K562 (cell line): ENCODE results near the gene MT1X. TPM values are rescaled to one million over a fixed set of nuclear protein-coding genes. Genes with fewer than 3 reads are reported as not detected.
A peak's percentile ranks its signal among the peaks of the same experiment; 100 is the strongest.

Source experiments
- ARNT ChIP-seq, 2 experiments: fragments of 450-650 bp; IDR thresholded peaks; 2 replicates each; pipeline ENCODE4 v1.6.1; 2016; ENCODE audit warnings: mild to moderate bottlenecking in 1 of 2
- CBX8 ChIP-seq: fragments of 200-600 bp; sonication (generic); IDR thresholded peaks from 2 replicates; pipeline ENCODE4 v1.6.1; 2012; ENCODE audit warnings: borderline replicate concordance, mixed run types, low read depth, mild to moderate bottlenecking, moderate library complexity, mixed read lengths, low read length, control low read depth, inconsistent platforms; ENCODE audit not compliant: poor library complexity, severe bottlenecking; ENCODE audit errors: extremely low read depth
- CTCF ChIP-seq, 3 experiments: IDR thresholded peaks in 2 of 3; conservative IDR thresholded peaks in 1 of 3; 2 replicates each; pipeline ENCODE4 v1.5.1; 2011 to 2012; ENCODE audit warnings: low read length in 3 of 3, mild to moderate bottlenecking in 3 of 3, control low read depth in 2 of 3, improper control_type of control experiment in 1 of 3, inconsistent platforms in 1 of 3, low read depth in 1 of 3, mixed read lengths in 1 of 3, moderate library complexity in 1 of 3; ENCODE audit not compliant: insufficient read depth in 2 of 3
- EP400 ChIP-seq: fragments of 450-650 bp; IDR thresholded peaks from 2 replicates; pipeline ENCODE4 v1.6.1; 2017; ENCODE audit warnings: antibody characterized with exemption, mild to moderate bottlenecking, moderate library complexity
- ETV1 ChIP-seq: fragments of 450-650 bp; conservative IDR thresholded peaks from 2 replicates; pipeline ENCODE4 v1.6.1; 2016; ENCODE audit warnings: missing genetic modification characterization, control low read depth, low read depth, missing compliant biosample characterization
- FOXO4 ChIP-seq: fragments of 450-650 bp; formaldehyde crosslinking; IDR thresholded peaks from 2 replicates; pipeline ENCODE4 v1.4.0; 2020; ENCODE audit warnings: mild to moderate bottlenecking, moderate library complexity
- GMEB1 ChIP-seq: fragments of 250-450 bp; sonication (Bioruptor Pico); IDR thresholded peaks from 2 replicates; pipeline ENCODE4 v1.4.0; 2020; ENCODE audit warnings: mild to moderate bottlenecking
- GTF2E2 ChIP-seq: fragments of 200-800 bp; sonication (Bioruptor generic); IDR thresholded peaks from 2 replicates; pipeline ENCODE4 v1.6.1; 2016; ENCODE audit warnings: missing genetic modification characterization, missing compliant biosample characterization
- LEF1 ChIP-seq: fragments of 450-650 bp; IDR thresholded peaks from 2 replicates; pipeline ENCODE4 v1.6.1; 2016; ENCODE audit warnings: mild to moderate bottlenecking
- MAFG ChIP-seq: fragments of 450-650 bp; conservative IDR thresholded peaks from 2 replicates; pipeline ENCODE4 v1.6.1; 2016; ENCODE audit warnings: missing genetic modification characterization, missing compliant biosample characterization
- MAFK ChIP-seq: IDR thresholded peaks from 2 replicates; pipeline ENCODE4 v1.6.1; 2011; ENCODE audit warnings: low read length, improper control_type of control experiment
- SMAD3 ChIP-seq: fragments of 450-650 bp; formaldehyde crosslinking; conservative IDR thresholded peaks from 2 replicates; pipeline ENCODE4 v1.4.0; 2020; ENCODE audit warnings: mild to moderate bottlenecking
- SMARCB1 ChIP-seq: IDR thresholded peaks from 2 replicates; pipeline ENCODE4 v1.6.1; 2011; ENCODE audit warnings: improper control_type of control experiment, low read depth; ENCODE audit not compliant: insufficient read length
- TCF7 ChIP-seq: sonication (generic); IDR thresholded peaks from 2 replicates; pipeline ENCODE4 v1.6.1; 2016; ENCODE audit warnings: antibody characterized with exemption, borderline replicate concordance
- TEAD4 ChIP-seq, 2 experiments: sonication (generic) in 1 of 2; formaldehyde crosslinking in 1 of 2; IDR thresholded peaks; 2 replicates each; pipeline versions ENCODE4 v1.6.1 to v1.8.0; 2012 to 2022; ENCODE audit warnings: borderline replicate concordance in 1 of 2, inconsistent platforms in 1 of 2, low read length in 1 of 2, mild to moderate bottlenecking in 1 of 2, missing genetic modification reagents in 1 of 2
- ZKSCAN8 ChIP-seq: fragments of 200-800 bp; sonication (Bioruptor generic); IDR thresholded peaks from 2 replicates; pipeline ENCODE4 v1.6.1; 2016; ENCODE audit warnings: missing genetic modification characterization, missing compliant biosample characterization
- ZNF12 ChIP-seq: sonication (generic); formaldehyde crosslinking; IDR thresholded peaks from 2 replicates; pipeline ENCODE4 v1.4.0; 2020; ENCODE audit warnings: mild to moderate bottlenecking, missing genetic modification reagents
- ZNF165 ChIP-seq: fragments of 250-450 bp; sonication (Bioruptor Pico); IDR thresholded peaks from 2 replicates; pipeline ENCODE4 v1.4.0; 2020; ENCODE audit warnings: borderline replicate concordance
- ZNF184 ChIP-seq: sonication (generic); formaldehyde crosslinking; IDR thresholded peaks from 2 replicates; pipeline ENCODE4 v1.5.0; 2020; ENCODE audit warnings: missing genetic modification reagents
- ZNF224 ChIP-seq: sonication (generic); formaldehyde crosslinking; IDR thresholded peaks from 2 replicates; pipeline ENCODE4 v1.8.0; 2022; ENCODE audit warnings: mild to moderate bottlenecking, missing genetic modification reagents
- ZNF282 ChIP-seq: sonication (generic); formaldehyde crosslinking; IDR thresholded peaks from 2 replicates; pipeline ENCODE4 v1.8.1; 2023; ENCODE audit warnings: missing genetic modification reagents
- polyA plus RNA-seq, 8 experiments: library from polyadenylated mRNA; depleted of rRNA in 4 of 8; stranded (reverse) in 5 of 8; unstranded in 3 of 8; fragments of >200 nt; fragmentation: Nextera tagmentation in 2 of 8; fragmentation: Illumina TruSeq in 1 of 8; extraction: Ambion mirVana in 2 of 8; extraction: Trizol in 1 of 8; gene quantifications; 2 replicates each; pipeline versions ENCODE4 v1.2.1 to v1.2.3, GENCODE V29; 2011 to 2014; ENCODE audit warnings: inconsistent platforms in 1 of 8, missing spikeins in 1 of 8
- total RNA-seq, 7 experiments: library from RNA; depleted of rRNA in 6 of 7; stranded (reverse); fragments of >200 nt in 6 of 7; fragmentation: Illumina TruSeq in 2 of 7; extraction: Trizol in 2 of 7; gene quantifications; 2 replicates each; pipeline versions ENCODE4 v1.2.1 to v1.2.3, GENCODE V29; 2011 to 2021; ENCODE audit warnings: low replicate concordance in 1 of 7
- TF ChIP-seq, protein P1 (sequence below), 2 experiments: IDR thresholded peaks; 2 replicates each; pipeline ENCODE4 v1.6.1; 2011; ENCODE audit warnings: borderline replicate concordance in 1 of 2, control low read depth in 1 of 2, low read depth in 1 of 2, low read length in 1 of 2, mild to moderate bottlenecking in 1 of 2, mixed read lengths in 1 of 2, moderate library complexity in 1 of 2; ENCODE audit not compliant: insufficient read depth in 1 of 2, insufficient read length in 1 of 2, poor library complexity in 1 of 2, severe bottlenecking in 1 of 2; ENCODE audit errors: extremely low read depth in 1 of 2

Gene MT1X
- total and polyA plus RNA-seq, 9 of the 15 experiments (the other 6 are each of a cell fraction or from before 2014, with no cell fraction given), result 4.9 to 22.8 (median 8.7) TPM

- TF ChIP-seq FOXO4 (CRISPR knock-in tag) (no peak), SMARCB1 (no peak), TCF7 (no peak), ZNF12 (no peak), ZNF184 (CRISPR knock-in tag) (no peak), ETV1 (tag) (no peak), ZNF165 (CRISPR knock-in tag) (no peak), MAFG (tag) (no peak), MAFK (no peak), LEF1 (no peak), CBX8 (no peak), GTF2E2 (tag) (no peak), ARNT (IDR thresholded peaks at IDR 0.05) (no peak), SMAD3 (CRISPR knock-in tag) (no peak), ZNF224 (CRISPR knock-in tag) (no peak), GMEB1 (CRISPR knock-in tag) (peak; percentile 16; the same call in 1 of the 2 replicates), ZKSCAN8 (no peak), TEAD4 (IDR thresholded peaks at IDR 0.05; ENCODE audit: low read length) (no peak), TEAD4 (CRISPR knock-in tag; IDR thresholded peaks at IDR 0.05; ENCODE audit: borderline replicate concordance) (no peak), CTCF (IDR thresholded peaks at IDR 0.05 in 2 of 3, conservative IDR thresholded peaks at IDR 0.05 in 1 of 3; ENCODE audit: insufficient read depth in 2 of 3, low read depth in 1 of 3, low read length in 3 of 3) (peak; percentile 37 to 46 (median 44); a peak in 4 of 6 replicates), ZNF282 (CRISPR knock-in tag) (no peak), EP400 (no peak)
- TF ChIP-seq, protein P1, sequence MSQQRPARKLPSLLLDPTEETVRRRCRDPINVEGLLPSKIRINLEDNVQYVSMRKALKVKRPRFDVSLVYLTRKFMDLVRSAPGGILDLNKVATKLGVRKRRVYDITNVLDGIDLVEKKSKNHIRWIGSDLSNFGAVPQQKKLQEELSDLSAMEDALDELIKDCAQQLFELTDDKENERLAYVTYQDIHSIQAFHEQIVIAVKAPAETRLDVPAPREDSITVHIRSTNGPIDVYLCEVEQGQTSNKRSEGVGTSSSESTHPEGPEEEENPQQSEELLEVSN (IDR thresholded peaks at IDR 0.05; ENCODE audit: borderline replicate concordance in 1 of 2, extremely low read depth in 1 of 2, insufficient read depth in 1 of 2, insufficient read length in 1 of 2, low read depth in 1 of 2, low read length in 1 of 2, poor library complexity in 1 of 2, severe bottlenecking in 1 of 2), result peak; percentile 74 to 94
Observed at GRCh38 chr16:56643080-56643778, 39.0 kb upstream of the MT1X start (continued).
